ENCODE results near the gene LRMDA.
"Not testable (repeated sequence)": the region's sequence is repeated elsewhere in the genome, so short reads cannot be mapped to it uniquely, and the experiment has no call there.

LRMDA gene

GRCh38 chr10:75616076-75616475 is 184.7 kb downstream of the LRMDA start:
- Mint-ChIP-seq H3K9me3 (no peaks in the 10 kb centered on the region), H3K4me3 (no peak overlapping the region), H3K27me3 (peaks cover 12 to 21% of the 10 kb centered on the region in 2 donors), H3K36me3 (ENCODE audit: insufficient read depth) (no peaks in the 10 kb centered on the region), H3K4me1 (ENCODE audit: low read depth in 2 of 2) (no peaks in the 10 kb centered on the region), H3K27ac (no peak overlapping the region)
- ATAC-seq (replicated peaks): no peak
- DNase-seq: no peak

GRCh38 chr10:75616874-75617478 is 185.6 kb downstream of the LRMDA start:
- DNase-seq: no peak
- Mint-ChIP-seq H3K36me3 (ENCODE audit: insufficient read depth) (peaks cover 2% of the 10 kb centered on the region), H3K4me3 (no peak overlapping the region), H3K4me1 (ENCODE audit: low read depth in 2 of 2) (no peaks in the 10 kb centered on the region), H3K9me3 (no peaks in the 10 kb centered on the region), H3K27me3 (peaks cover 20 to 30% of the 10 kb centered on the region in 2 donors), H3K27ac (no peak overlapping the region)
- ATAC-seq (replicated peaks): no peak

- Mint-ChIP-seq H3K36me3 (ENCODE audit: insufficient read depth) (peaks cover 2% of the 10 kb centered on the region), H3K9me3 (no peaks in the 10 kb centered on the region), H3K4me1 (ENCODE audit: low read depth in 2 of 2) (no peaks in the 10 kb centered on the region), H3K27me3 (peaks cover 20 to 31% of the 10 kb centered on the region in 2 donors), H3K27ac (no peak overlapping the region), H3K4me3 (no peak overlapping the region)
- ATAC-seq (replicated peaks): no peak
- no peak for DNase-seq
Observed at GRCh38 chr10:75617485-75618155, 186.2 kb downstream of the LRMDA start.

GRCh38 chr10:75619635-75620034 is 188.2 kb downstream of the LRMDA start:
- Mint-ChIP-seq H3K27me3 (peaks cover 11 to 26% of the 10 kb centered on the region in 2 donors), H3K4me1 (ENCODE audit: low read depth in 2 of 2) (no peaks in the 10 kb centered on the region), H3K36me3 (ENCODE audit: insufficient read depth) (peaks cover 2% of the 10 kb centered on the region), H3K27ac (no peak overlapping the region), H3K4me3 (no peak overlapping the region), H3K9me3 (no peaks in the 10 kb centered on the region)
- ATAC-seq (replicated peaks): no peak
- DNase-seq: no peak

GRCh38 chr10:75620356-75620755 is 188.9 kb downstream of the LRMDA start:
- Mint-ChIP-seq H3K36me3 (ENCODE audit: insufficient read depth) (peaks cover 2% of the 10 kb centered on the region), H3K27me3 (peaks cover 10 to 30% of the 10 kb centered on the region in 2 donors)

GRCh38 chr10:75621003-75621402 is 189.6 kb downstream of the LRMDA start:
- H3K4me1 Mint-ChIP-seq (ENCODE audit: low read depth in 2 of 2); ATAC-seq (replicated peaks); DNase-seq; H3K4me3 Mint-ChIP-seq; H3K9me3 Mint-ChIP-seq; H3K27ac Mint-ChIP-seq; H3K36me3 Mint-ChIP-seq (ENCODE audit: insufficient read depth): not testable (repeated sequence)
- H3K27me3 Mint-ChIP-seq: peaks cover 10 to 33% of the 10 kb centered on the region in 2 donors

More at GRCh38 chr10:75620356-75620755, 188.9 kb downstream of the LRMDA start:
- Mint-ChIP-seq H3K27ac (no peak overlapping the region), H3K4me1 (ENCODE audit: low read depth in 2 of 2) (no peaks in the 10 kb centered on the region), H3K4me3 (no peak overlapping the region), H3K9me3 (no peaks in the 10 kb centered on the region)
- DNase-seq: no peak
- no peak for ATAC-seq (replicated peaks)

GRCh38 chr10:75622503-75622902 is 191.1 kb downstream of the LRMDA start:
- ATAC-seq (replicated peaks): no peak

GRCh38 chr10:75623310-75624093 is 192.1 kb downstream of the LRMDA start:
- no peak for ATAC-seq (replicated peaks)
- no peak overlapping the region for H3K4me3 Mint-ChIP-seq
- no peaks in the 10 kb centered on the region for H3K4me1 Mint-ChIP-seq (ENCODE audit: low read depth in 2 of 2)
- H3K27me3 Mint-ChIP-seq: peaks cover 10 to 40% of the 10 kb centered on the region in 2 donors
- no peak overlapping the region for H3K27ac Mint-ChIP-seq
- peaks cover 2% of the 10 kb centered on the region for H3K36me3 Mint-ChIP-seq (ENCODE audit: insufficient read depth)
- DNase-seq: no peak
- no peaks in the 10 kb centered on the region for H3K9me3 Mint-ChIP-seq

More at GRCh38 chr10:75622503-75622902, 191.1 kb downstream of the LRMDA start:
- DNase-seq: no peak
- Mint-ChIP-seq H3K27me3 (peaks cover 10 to 40% of the 10 kb centered on the region in 2 donors), H3K4me3 (no peak overlapping the region), H3K4me1 (ENCODE audit: low read depth in 2 of 2) (no peaks in the 10 kb centered on the region), H3K9me3 (no peaks in the 10 kb centered on the region), H3K36me3 (ENCODE audit: insufficient read depth) (peaks cover 2% of the 10 kb centered on the region), H3K27ac (no peak overlapping the region)

GRCh38 chr10:75624638-75625037 is 193.2 kb downstream of the LRMDA start:
- Mint-ChIP-seq H3K4me3 (no peak overlapping the region), H3K36me3 (ENCODE audit: insufficient read depth) (peaks cover 2% of the 10 kb centered on the region), H3K27ac (no peak overlapping the region), H3K9me3 (no peaks in the 10 kb centered on the region), H3K27me3 (peaks cover 10 to 39% of the 10 kb centered on the region in 2 donors), H3K4me1 (ENCODE audit: low read depth in 2 of 2) (no peaks in the 10 kb centered on the region)
- DNase-seq (no peak), ATAC-seq (replicated peaks) (no peak)

- Mint-ChIP-seq H3K9me3 (no peaks in the 10 kb centered on the region), H3K4me1 (ENCODE audit: low read depth in 2 of 2) (no peaks in the 10 kb centered on the region), H3K27me3 (peaks cover 0 to 27% of the 10 kb centered on the region in 2 donors), H3K36me3 (ENCODE audit: insufficient read depth) (no peaks in the 10 kb centered on the region), H3K4me3 (no peak overlapping the region), H3K27ac (no peak overlapping the region)
- ATAC-seq (replicated peaks) (no peak), DNase-seq (no peak)
Observed at GRCh38 chr10:75630746-75631145, 199.3 kb downstream of the LRMDA start.

GRCh38 chr10:75632805-75633462 is 201.5 kb downstream of the LRMDA start:
- Mint-ChIP-seq H3K4me3 (no peak overlapping the region), H3K36me3 (ENCODE audit: insufficient read depth) (no peaks in the 10 kb centered on the region), H3K27me3 (peaks cover 12 to 32% of the 10 kb centered on the region in 2 donors), H3K4me1 (ENCODE audit: low read depth in 2 of 2) (no peaks in the 10 kb centered on the region), H3K27ac (no peak overlapping the region), H3K9me3 (no peaks in the 10 kb centered on the region)
- no peak for ATAC-seq (replicated peaks)
- DNase-seq: no peak

- no peak for ATAC-seq (replicated peaks)
- Mint-ChIP-seq H3K27me3 (peaks cover 12 to 35% of the 10 kb centered on the region in 2 donors), H3K4me3 (no peak overlapping the region), H3K4me1 (ENCODE audit: low read depth in 2 of 2) (no peaks in the 10 kb centered on the region), H3K36me3 (ENCODE audit: insufficient read depth) (no peaks in the 10 kb centered on the region), H3K9me3 (no peaks in the 10 kb centered on the region), H3K27ac (no peak overlapping the region)
- DNase-seq: no peak
Observed at GRCh38 chr10:75633568-75633967, 202.1 kb downstream of the LRMDA start.

GRCh38 chr10:75634947-75635346 is 203.5 kb downstream of the LRMDA start:
- Mint-ChIP-seq H3K36me3 (ENCODE audit: insufficient read depth) (no peaks in the 10 kb centered on the region), H3K27ac (no peak overlapping the region), H3K9me3 (no peaks in the 10 kb centered on the region), H3K4me1 (ENCODE audit: low read depth in 2 of 2) (no peaks in the 10 kb centered on the region), H3K27me3 (peaks cover 23 to 47% of the 10 kb centered on the region in 2 donors), H3K4me3 (no peak overlapping the region)
- ATAC-seq (replicated peaks) (no peak), DNase-seq (no peak)
